Suprapubic skin (tissue), 4 donors: ENCODE data around the gene ANKMY1. TPM values are rescaled to one million over a fixed set of nuclear protein-coding genes. Genes with fewer than 3 reads are reported as not detected.
A peak's percentile ranks its signal among the peaks of the same experiment; 100 is the strongest.

ENCODE experiments used
- DNase-seq, 2 donors: peaks; one replicate each; pipeline ENCODE4 v3.0.0-alpha.2; 2019; ENCODE audit warnings: low spot score in 2 of 2
- H3K27ac ChIP-seq: fragments of 200-600 bp; sonication (generic); one replicate; pipeline ENCODE4 v1.5.1; 2019
- H3K27me3 ChIP-seq: fragments of 200-600 bp; sonication (generic); one replicate; pipeline ENCODE4 v1.5.1; 2019
- H3K36me3 ChIP-seq: fragments of 200-600 bp; sonication (generic); one replicate; pipeline ENCODE4 v1.5.1; 2019
- H3K4me1 ChIP-seq: fragments of 200-600 bp; sonication (generic); one replicate; pipeline ENCODE4 v1.5.1; 2019
- H3K4me3 ChIP-seq: fragments of 200-600 bp; sonication (generic); one replicate; pipeline ENCODE4 v1.5.1; 2019; ENCODE audit warnings: mild to moderate bottlenecking
- H3K9me3 ChIP-seq: fragments of 200-600 bp; sonication (generic); one replicate; pipeline ENCODE4 v1.5.1; 2019
- EP300 ChIP-seq: sonication (generic); formaldehyde crosslinking; IDR thresholded peaks from one replicate; pipeline ENCODE4 v1.6.1; 2017; ENCODE audit warnings: antibody characterized with exemption
- POLR2A ChIP-seq, 2 donors: fragments of 450-650 bp; IDR thresholded peaks; one replicate each; pipeline ENCODE4 v1.6.1; 2017; ENCODE audit warnings: antibody characterized with exemption in 2 of 2, mild to moderate bottlenecking in 2 of 2, moderate library complexity in 2 of 2
- POLR2AphosphoS5 ChIP-seq, 3 donors: sonication (generic); formaldehyde crosslinking; IDR thresholded peaks; one replicate each; pipeline ENCODE4 v1.6.1; 2017; ENCODE audit warnings: antibody characterized with exemption in 3 of 3
- WGBS: methylation state at CpG from one replicate; pipeline ENCODE4 v1.1.5; 2018; 5-methylcytosine and 5-hydroxymethylcytosine counted together
- total RNA-seq, 4 donors: library from RNA; depleted of rRNA; stranded (reverse); fragments of >200 nt; gene quantifications; one replicate each; pipeline ENCODE4 v1.1.0, GENCODE V29; 2016
- TF ChIP-seq, protein P1 (sequence below), 2 donors: fragments of 200-600 bp in 1 of 2; fragments of 450-650 bp in 1 of 2; sonication (generic) in 1 of 2; IDR thresholded peaks; one replicate each; pipeline ENCODE4 v1.5.1; 2016 to 2019; ENCODE audit warnings: antibody characterized with exemption in 2 of 2, mild to moderate bottlenecking in 1 of 2, moderate library complexity in 1 of 2

The ANKMY1 gene
- total RNA-seq, 4 donors from 2014 or later, result 12.2 to 52.1 (median 23.0) TPM

GRCh38 chr2:240449764-240450531 lies 107.8 kb downstream of the ANKMY1 start:
- TF ChIP-seq POLR2AphosphoS5 (IDR thresholded peaks at IDR 0.05) (peak in 1 of 3 donors; percentile 40), POLR2A (IDR thresholded peaks at IDR 0.05) (no peak), EP300 (no peak)
- no peak for DNase-seq
- Histone ChIP-seq H3K36me3 (peaks cover 3% of the 10 kb centered on the region), H3K27ac (peak overlapping the region; percentile 88), H3K9me3 (no peaks in the 10 kb centered on the region), H3K4me3 (no peak overlapping the region), H3K4me1 (peaks cover 86% of the 10 kb centered on the region), H3K27me3 (peaks cover 37% of the 10 kb centered on the region)
- 44% methylated on average over 19 of the region's 22 CpGs for WGBS

DNA sequence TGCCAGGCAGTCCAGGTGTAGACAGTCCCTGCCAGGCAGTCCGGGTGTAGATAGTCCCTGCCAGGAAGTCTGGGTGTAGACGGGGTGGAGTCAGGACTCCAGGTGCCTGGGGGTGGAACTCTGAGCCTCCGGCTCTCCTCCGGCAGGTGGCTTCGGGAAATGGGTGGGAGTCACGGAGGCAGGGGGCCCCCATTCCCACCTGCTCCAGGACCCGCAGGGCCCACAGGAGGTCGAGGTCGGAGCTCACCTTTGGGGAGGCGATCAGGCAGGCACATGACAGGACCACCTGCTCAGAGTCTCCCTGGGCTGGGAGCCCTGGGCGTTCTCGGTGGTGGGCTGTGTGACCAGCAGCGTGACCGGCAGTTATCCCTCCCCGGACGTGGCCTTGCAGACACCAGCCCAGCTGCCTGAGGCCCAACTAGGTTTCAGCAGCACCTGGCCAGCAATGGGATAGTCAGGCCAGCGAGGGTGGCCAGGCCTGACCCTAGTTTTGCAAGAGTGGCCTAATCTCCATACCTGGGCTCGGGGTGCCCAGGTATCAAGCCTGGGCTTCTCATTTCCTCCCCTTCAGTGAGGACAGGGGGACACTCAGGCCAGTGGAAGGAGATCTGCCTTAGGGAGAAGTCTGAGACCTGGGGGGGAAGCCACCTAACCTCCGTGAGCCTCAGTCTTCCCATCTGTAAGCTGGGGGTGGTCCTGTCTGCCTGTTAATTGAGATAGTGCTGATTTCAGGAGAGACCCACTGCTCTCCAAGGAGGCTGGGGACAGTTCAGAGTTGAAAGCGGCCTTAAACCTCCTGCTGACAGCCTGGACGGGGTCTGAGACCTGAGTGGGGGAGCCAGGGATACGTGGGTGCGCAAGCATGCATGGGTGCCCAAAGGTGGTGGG lies 109.2 kb downstream of the ANKMY1 start:
- no peak for TF ChIP-seq EP300
- no peak for TF ChIP-seq POLR2A (IDR thresholded peaks at IDR 0.05)
- TF ChIP-seq POLR2AphosphoS5 (IDR thresholded peaks at IDR 0.05), result no peak
- TF ChIP-seq, protein P1, sequence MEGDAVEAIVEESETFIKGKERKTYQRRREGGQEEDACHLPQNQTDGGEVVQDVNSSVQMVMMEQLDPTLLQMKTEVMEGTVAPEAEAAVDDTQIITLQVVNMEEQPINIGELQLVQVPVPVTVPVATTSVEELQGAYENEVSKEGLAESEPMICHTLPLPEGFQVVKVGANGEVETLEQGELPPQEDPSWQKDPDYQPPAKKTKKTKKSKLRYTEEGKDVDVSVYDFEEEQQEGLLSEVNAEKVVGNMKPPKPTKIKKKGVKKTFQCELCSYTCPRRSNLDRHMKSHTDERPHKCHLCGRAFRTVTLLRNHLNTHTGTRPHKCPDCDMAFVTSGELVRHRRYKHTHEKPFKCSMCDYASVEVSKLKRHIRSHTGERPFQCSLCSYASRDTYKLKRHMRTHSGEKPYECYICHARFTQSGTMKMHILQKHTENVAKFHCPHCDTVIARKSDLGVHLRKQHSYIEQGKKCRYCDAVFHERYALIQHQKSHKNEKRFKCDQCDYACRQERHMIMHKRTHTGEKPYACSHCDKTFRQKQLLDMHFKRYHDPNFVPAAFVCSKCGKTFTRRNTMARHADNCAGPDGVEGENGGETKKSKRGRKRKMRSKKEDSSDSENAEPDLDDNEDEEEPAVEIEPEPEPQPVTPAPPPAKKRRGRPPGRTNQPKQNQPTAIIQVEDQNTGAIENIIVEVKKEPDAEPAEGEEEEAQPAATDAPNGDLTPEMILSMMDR (IDR thresholded peaks at IDR 0.05), result no peak
- H3K36me3 ChIP-seq, result peaks cover 3% of the 10 kb centered on the region
- no peak for DNase-seq
- no peaks in the 10 kb centered on the region for H3K9me3 ChIP-seq
- peaks cover 29% of the 10 kb centered on the region for H3K27me3 ChIP-seq
- WGBS, result 71% methylated on average over 10 of the region's 23 CpGs
- peak overlapping the region; percentile 53 for H3K27ac ChIP-seq
- H3K4me3 ChIP-seq, result no peak overlapping the region
- H3K4me1 ChIP-seq, result peaks cover 79% of the 10 kb centered on the region

- peaks cover 3% of the 10 kb centered on the region for H3K36me3 ChIP-seq
- peak overlapping the region; percentile 51 for H3K27ac ChIP-seq
- H3K27me3 ChIP-seq, result peaks cover 24% of the 10 kb centered on the region
- peaks cover 81% of the 10 kb centered on the region for H3K4me1 ChIP-seq
- no peaks in the 10 kb centered on the region for H3K9me3 ChIP-seq
- no peak for DNase-seq
- WGBS, result 44% methylated on average over 8 of the region's 15 CpGs
- H3K4me3 ChIP-seq, result no peak overlapping the region
- TF ChIP-seq POLR2A (IDR thresholded peaks at IDR 0.05) (no peak), POLR2AphosphoS5 (IDR thresholded peaks at IDR 0.05) (no peak), EP300 (no peak)
- TF ChIP-seq, protein P1 (IDR thresholded peaks at IDR 0.05), result no peak
These were observed 109.9 kb downstream of the ANKMY1 start for GRCh38 chr2:240447934-240448333.

DNA sequence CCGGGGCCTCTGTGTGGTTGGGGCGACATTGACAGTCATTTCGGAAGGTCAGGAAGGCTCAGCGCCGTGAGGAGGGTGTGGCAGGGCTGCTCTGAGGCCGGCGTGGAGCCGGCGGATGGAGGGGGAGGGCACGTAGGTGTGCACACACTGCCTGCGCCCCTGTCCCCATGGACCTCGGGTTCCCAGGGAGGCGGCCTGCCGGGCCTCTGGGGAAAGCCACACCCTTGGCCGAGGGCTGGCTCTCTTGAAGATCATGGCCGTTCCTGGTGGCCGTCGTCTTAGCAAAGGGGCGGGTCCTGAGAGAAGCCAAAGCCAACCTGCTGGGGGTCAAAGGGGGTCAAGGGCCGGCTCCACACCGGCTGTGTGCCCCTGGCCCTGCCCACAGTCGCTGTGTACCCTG lies 110.5 kb downstream of the ANKMY1 start:
- TF ChIP-seq POLR2AphosphoS5 (IDR thresholded peaks at IDR 0.05) (no peak), EP300 (no peak), POLR2A (IDR thresholded peaks at IDR 0.05) (no peak)
- TF ChIP-seq, protein P1 (IDR thresholded peaks at IDR 0.05), result no peak
- Histone ChIP-seq H3K4me3 (no peak overlapping the region), H3K36me3 (peaks cover 3% of the 10 kb centered on the region), H3K27me3 (peaks cover 18% of the 10 kb centered on the region), H3K4me1 (peaks cover 81% of the 10 kb centered on the region), H3K9me3 (no peaks in the 10 kb centered on the region), H3K27ac (peak overlapping the region; percentile 51)
- WGBS, result 67% methylated on average over 6 of the region's 22 CpGs
- DNase-seq, result no peak

GRCh38 chr2:240446664-240447175 lies 111.1 kb downstream of the ANKMY1 start:
- Histone ChIP-seq H3K27ac (no peak overlapping the region), H3K4me3 (no peak overlapping the region)
- no peak for DNase-seq

More at GRCh38 chr2:240446664-240447175, 111.1 kb downstream of the ANKMY1 start:
- TF ChIP-seq, protein P1 (IDR thresholded peaks at IDR 0.05), result no peak
- no peak for TF ChIP-seq POLR2A (IDR thresholded peaks at IDR 0.05)
- TF ChIP-seq POLR2AphosphoS5 (IDR thresholded peaks at IDR 0.05), result no peak
- no peak for TF ChIP-seq EP300
- Histone ChIP-seq H3K9me3 (no peaks in the 10 kb centered on the region), H3K36me3 (peaks cover 3% of the 10 kb centered on the region), H3K4me1 (peaks cover 81% of the 10 kb centered on the region), H3K27me3 (peaks cover 13% of the 10 kb centered on the region)
- WGBS, result no CpG with 5 or more reads among the region's 12 CpGs
